Thoracic aorta (tissue), 2 donors: ENCODE measurements around the gene CLEC7A. TPM values are rescaled to one million over a fixed set of nuclear protein-coding genes. Genes with fewer than 3 reads are reported as not detected.

Experiments used
- ATAC-seq: fragments of 150-250 bp; one replicate; pipeline ENCODE4 v1.8.0; 2017; ENCODE audit warnings: low read depth; ENCODE audit not compliant: insufficient number of reproducible peaks, low FRiP score
- DNase-seq: peaks from one replicate; pipeline ENCODE4 v3.0.0-alpha.2; 2020; ENCODE audit warnings: low spot score
- H3K27ac ChIP-seq, 2 donors: fragments of 200-600 bp; sonication (generic); 1 replicate in 1 of 2; 2 replicates in 1 of 2; pipeline ENCODE4 v1.5.1; 2016; ENCODE audit warnings: mild to moderate bottlenecking in 2 of 2, moderate library complexity in 2 of 2
- H3K27me3 ChIP-seq: fragments of 200-600 bp; sonication (generic); replicated peaks from 2 replicates; pipeline ENCODE4 v1.6.0; 2016; ENCODE audit warnings: mild to moderate bottlenecking; ENCODE audit not compliant: insufficient read depth
- H3K36me3 ChIP-seq: fragments of 200-600 bp; sonication (generic); one replicate; pipeline ENCODE4 v1.5.1; 2016
- H3K4me1 ChIP-seq, 2 donors: fragments of 200-600 bp; sonication (generic); 1 replicate in 1 of 2; 2 replicates in 1 of 2; pipeline versions ENCODE4 v1.5.1 to v1.6.0; 2016; ENCODE audit warnings: low read depth in 2 of 2, mild to moderate bottlenecking in 1 of 2; ENCODE audit not compliant: control insufficient read depth in 1 of 2
- H3K4me3 ChIP-seq: fragments of 200-600 bp; sonication (generic); 2 replicates; pipeline ENCODE4 v1.5.1; 2016; ENCODE audit warnings: mild to moderate bottlenecking
- H3K9me3 ChIP-seq: fragments of 200-600 bp; sonication (generic); 2 replicates; pipeline ENCODE4 v1.5.1; 2016
- total RNA-seq, 2 donors: library from RNA; depleted of rRNA; stranded (reverse); fragments of >200 nt; gene quantifications; one replicate each; pipeline versions ENCODE4 v1.1.0 to v1.2.3, GENCODE V29; 2016
- TF ChIP-seq, protein P1 (sequence below): fragments of 200-600 bp; sonication (generic); IDR thresholded peaks from one replicate; pipeline ENCODE4 v1.5.1; 2019; ENCODE audit warnings: antibody characterized with exemption

Gene CLEC7A
- 10 to 100 TPM; 22.6 to 24.3 TPM for total RNA-seq

- no peaks in the 10 kb centered on the region for H3K27me3 ChIP-seq
- H3K36me3 ChIP-seq, result no peaks in the 10 kb centered on the region
- no peaks in the 10 kb centered on the region for H3K9me3 ChIP-seq
- TF ChIP-seq, protein P1, sequence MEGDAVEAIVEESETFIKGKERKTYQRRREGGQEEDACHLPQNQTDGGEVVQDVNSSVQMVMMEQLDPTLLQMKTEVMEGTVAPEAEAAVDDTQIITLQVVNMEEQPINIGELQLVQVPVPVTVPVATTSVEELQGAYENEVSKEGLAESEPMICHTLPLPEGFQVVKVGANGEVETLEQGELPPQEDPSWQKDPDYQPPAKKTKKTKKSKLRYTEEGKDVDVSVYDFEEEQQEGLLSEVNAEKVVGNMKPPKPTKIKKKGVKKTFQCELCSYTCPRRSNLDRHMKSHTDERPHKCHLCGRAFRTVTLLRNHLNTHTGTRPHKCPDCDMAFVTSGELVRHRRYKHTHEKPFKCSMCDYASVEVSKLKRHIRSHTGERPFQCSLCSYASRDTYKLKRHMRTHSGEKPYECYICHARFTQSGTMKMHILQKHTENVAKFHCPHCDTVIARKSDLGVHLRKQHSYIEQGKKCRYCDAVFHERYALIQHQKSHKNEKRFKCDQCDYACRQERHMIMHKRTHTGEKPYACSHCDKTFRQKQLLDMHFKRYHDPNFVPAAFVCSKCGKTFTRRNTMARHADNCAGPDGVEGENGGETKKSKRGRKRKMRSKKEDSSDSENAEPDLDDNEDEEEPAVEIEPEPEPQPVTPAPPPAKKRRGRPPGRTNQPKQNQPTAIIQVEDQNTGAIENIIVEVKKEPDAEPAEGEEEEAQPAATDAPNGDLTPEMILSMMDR, result no peak
- ATAC-seq, result no peak
- H3K4me3 ChIP-seq, result peak within 1 kb of the TSS; percentile 57
- DNase-seq, result no peak
- peak within 1 kb of the TSS in 1 of 2 donors; percentile 41 for H3K27ac ChIP-seq
- H3K4me1 ChIP-seq, result no peaks in the 10 kb centered on the region
Observed at GRCh38 chr12:10130042-10130441, at the start of gene CLEC7A. Gene CLEC7A (minus strand): TSS chr12:10130199. CDS start chr12:10130082, 117 bp downstream.

GRCh38 chr12:10179776-10180181 lies 49.8 kb upstream of the CLEC7A start:
- TF ChIP-seq, protein P1, result no peak
- Histone ChIP-seq H3K4me3 (no peak overlapping the region), H3K27me3 (no peaks in the 10 kb centered on the region), H3K36me3 (no peaks in the 10 kb centered on the region), H3K27ac (no peak overlapping the region), H3K9me3 (no peaks in the 10 kb centered on the region), H3K4me1 (no peaks in the 10 kb centered on the region)
- no peak for DNase-seq
- no peak for ATAC-seq

DNA sequence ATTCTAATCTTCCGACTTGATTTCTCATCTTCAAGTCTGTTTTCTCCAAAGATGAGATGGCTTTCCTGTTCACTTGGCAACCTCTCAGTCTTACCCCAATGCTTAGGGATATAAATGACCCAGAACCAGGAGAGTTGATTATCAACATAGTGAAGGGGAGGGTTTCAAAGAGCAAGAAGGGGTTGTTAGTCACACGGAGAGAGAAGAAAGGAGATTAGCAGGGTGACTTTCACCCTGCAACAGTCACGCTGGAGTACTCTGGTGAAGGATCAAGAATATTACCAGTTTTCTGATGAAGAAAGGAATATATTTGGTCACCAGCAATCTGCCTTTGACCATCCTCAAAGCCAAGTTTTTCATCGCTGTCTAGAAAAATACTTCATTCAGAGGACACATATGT lies 48.8 kb upstream of the CLEC7A start, which contains the start of gene TMEM52B:
Gene TMEM52B (plus strand): TSS at position 212 of the 400 bp plus-strand sequence. CDS start 543 bp downstream, outside the sequence.
- no peaks in the 10 kb centered on the region for H3K36me3 ChIP-seq
- TF ChIP-seq, protein P1, result no peak
- DNase-seq (no peak), ATAC-seq (no peak)
- no peaks in the 10 kb centered on the region for H3K9me3 ChIP-seq
- H3K4me3 ChIP-seq, result no peak within 1 kb of the TSS
- no peaks in the 10 kb centered on the region for H3K27me3 ChIP-seq
- H3K27ac ChIP-seq, result no peak within 1 kb of the TSS
- no peaks in the 10 kb centered on the region for H3K4me1 ChIP-seq

DNA sequence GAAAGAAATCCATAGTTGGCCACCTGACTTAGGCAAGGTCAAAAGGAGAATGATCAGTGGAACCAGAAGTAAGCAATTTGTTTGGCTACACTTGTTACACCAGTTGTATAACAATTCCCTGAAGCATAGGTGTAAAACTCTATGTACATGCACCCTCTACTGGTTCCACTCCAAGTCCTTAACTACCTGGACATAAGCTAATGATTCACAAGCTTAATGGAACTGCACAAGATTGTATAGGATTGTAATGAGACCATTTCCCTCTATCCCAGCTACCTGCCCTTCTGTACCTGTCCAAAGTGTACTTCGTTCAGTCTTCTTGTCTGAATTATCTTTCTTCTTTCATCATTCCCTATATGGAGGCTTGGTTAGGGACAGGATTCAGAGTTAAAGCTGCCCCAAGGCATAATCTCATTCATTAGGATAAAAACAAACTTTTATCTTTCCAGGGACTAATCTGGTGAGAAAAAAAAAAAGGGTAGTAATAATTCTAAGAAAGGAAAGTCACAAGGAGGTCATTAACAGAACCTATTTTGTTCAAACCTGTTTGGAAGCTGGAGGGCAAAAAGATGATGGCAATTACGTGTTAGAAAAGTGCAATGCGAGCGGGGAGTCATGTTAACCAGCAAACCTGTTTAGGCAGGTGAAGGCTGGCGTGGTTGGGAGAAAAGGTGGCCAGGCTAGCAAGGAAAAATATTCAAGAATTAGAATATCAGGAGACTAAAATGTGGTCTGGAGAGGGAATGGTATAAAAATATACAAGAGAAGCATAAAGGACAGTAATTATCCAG lies 46.0 kb upstream of the CLEC7A start:
- DNase-seq, result no peak
- TF ChIP-seq, protein P1, result no peak

GRCh38 chr12:10174986-10175614 lies 45.1 kb upstream of the CLEC7A start:
- no peaks in the 10 kb centered on the region for H3K4me1 ChIP-seq
- H3K9me3 ChIP-seq, result no peaks in the 10 kb centered on the region
- no peaks in the 10 kb centered on the region for H3K27me3 ChIP-seq
- H3K36me3 ChIP-seq, result no peaks in the 10 kb centered on the region
- ATAC-seq (no peak), DNase-seq (no peak)
- TF ChIP-seq, protein P1, result no peak
- no peak overlapping the region for H3K27ac ChIP-seq
- H3K4me3 ChIP-seq, result no peak overlapping the region

More for the DNA sequence above, 46.0 kb upstream of the CLEC7A start:
- H3K9me3 ChIP-seq, result no peaks in the 10 kb centered on the region
- ATAC-seq, result no peak
- H3K27me3 ChIP-seq, result no peaks in the 10 kb centered on the region
- no peak overlapping the region for H3K27ac ChIP-seq
- no peaks in the 10 kb centered on the region for H3K4me1 ChIP-seq
- H3K36me3 ChIP-seq, result no peaks in the 10 kb centered on the region
- H3K4me3 ChIP-seq, result no peak overlapping the region
